AG09319 (cell line): ENCODE data around the gene DMD.

Experiments
- DNase-seq: peaks from one replicate; pipeline ENCODE4 v3.0.0-alpha.2; 2010; ENCODE audit warnings: low read depth; ENCODE audit errors: extremely low read depth
- CTCF ChIP-seq: IDR thresholded peaks from 2 replicates; pipeline ENCODE4 v1.5.1; 2011; ENCODE audit warnings: low read depth, mild to moderate bottlenecking, inconsistent platforms, low read length, moderate library complexity

DMD gene

GRCh38 chrX:32191316-32191715 lies 1020.0 kb downstream of the DMD start:
- DNase-seq: no peak

GRCh38 chrX:32185160-32185559 lies 1026.2 kb downstream of the DMD start:
- TF ChIP-seq CTCF: no peak
- no peak for DNase-seq

More at GRCh38 chrX:32191316-32191715, 1020.0 kb downstream of the DMD start:
- no peak for TF ChIP-seq CTCF

GRCh38 chrX:32183066-32183465 lies 1028.3 kb downstream of the DMD start:
- no peak for DNase-seq
- TF ChIP-seq CTCF: no peak

- no peak for DNase-seq
- no peak for TF ChIP-seq CTCF
Observed at GRCh38 chrX:32176510-32176909, 1034.8 kb downstream of the DMD start.

GRCh38 chrX:32170481-32170880 lies 1040.9 kb downstream of the DMD start:
- no peak for DNase-seq
- no peak for TF ChIP-seq CTCF

GRCh38 chrX:32155044-32155638 lies 1056.2 kb downstream of the DMD start:
- DNase-seq: no peak
- TF ChIP-seq CTCF: no peak

- TF ChIP-seq CTCF: no peak
- no peak for DNase-seq
Observed at GRCh38 chrX:32153585-32153984, 1057.8 kb downstream of the DMD start.
